Nephron (organoid): ENCODE results near the gene ARHGDIA.

Experiments
- H3K27ac Mint-ChIP-seq, 3 experiments: 2 replicates each; pipeline ENCODE4 v1.8.0; 2020; ENCODE audit warnings: mixed read lengths in 3 of 3, mild to moderate bottlenecking in 2 of 3, moderate library complexity in 1 of 3
- H3K27me3 Mint-ChIP-seq: 2 replicates; pipeline ENCODE4 v1.8.0; 2021; ENCODE audit warnings: low read depth, mild to moderate bottlenecking, moderate library complexity, mixed read lengths
- H3K36me3 Mint-ChIP-seq: 2 replicates; pipeline ENCODE4 v1.8.0; 2020; ENCODE audit warnings: low read depth, mixed read lengths
- H3K4me1 Mint-ChIP-seq: 2 replicates; pipeline ENCODE4 v1.8.0; 2020; ENCODE audit warnings: mixed read lengths
- H3K4me3 Mint-ChIP-seq, 3 experiments: 2 replicates each; pipeline ENCODE4 v1.8.0; 2020; ENCODE audit warnings: mild to moderate bottlenecking in 3 of 3, mixed read lengths in 3 of 3, moderate library complexity in 2 of 3
- H3K9me3 Mint-ChIP-seq: 2 replicates; pipeline ENCODE4 v1.8.0; 2020; ENCODE audit warnings: mixed read lengths
- TF ChIP-seq, protein P1 (sequence below), 3 experiments: fragments of 200-600 bp; sonication (generic); IDR thresholded peaks; one replicate each; pipeline ENCODE4 v1.5.0; 2021; ENCODE audit warnings: antibody characterized with exemption in 3 of 3; ENCODE audit not compliant: unreplicated experiment in 3 of 3

The ARHGDIA gene

DNA sequence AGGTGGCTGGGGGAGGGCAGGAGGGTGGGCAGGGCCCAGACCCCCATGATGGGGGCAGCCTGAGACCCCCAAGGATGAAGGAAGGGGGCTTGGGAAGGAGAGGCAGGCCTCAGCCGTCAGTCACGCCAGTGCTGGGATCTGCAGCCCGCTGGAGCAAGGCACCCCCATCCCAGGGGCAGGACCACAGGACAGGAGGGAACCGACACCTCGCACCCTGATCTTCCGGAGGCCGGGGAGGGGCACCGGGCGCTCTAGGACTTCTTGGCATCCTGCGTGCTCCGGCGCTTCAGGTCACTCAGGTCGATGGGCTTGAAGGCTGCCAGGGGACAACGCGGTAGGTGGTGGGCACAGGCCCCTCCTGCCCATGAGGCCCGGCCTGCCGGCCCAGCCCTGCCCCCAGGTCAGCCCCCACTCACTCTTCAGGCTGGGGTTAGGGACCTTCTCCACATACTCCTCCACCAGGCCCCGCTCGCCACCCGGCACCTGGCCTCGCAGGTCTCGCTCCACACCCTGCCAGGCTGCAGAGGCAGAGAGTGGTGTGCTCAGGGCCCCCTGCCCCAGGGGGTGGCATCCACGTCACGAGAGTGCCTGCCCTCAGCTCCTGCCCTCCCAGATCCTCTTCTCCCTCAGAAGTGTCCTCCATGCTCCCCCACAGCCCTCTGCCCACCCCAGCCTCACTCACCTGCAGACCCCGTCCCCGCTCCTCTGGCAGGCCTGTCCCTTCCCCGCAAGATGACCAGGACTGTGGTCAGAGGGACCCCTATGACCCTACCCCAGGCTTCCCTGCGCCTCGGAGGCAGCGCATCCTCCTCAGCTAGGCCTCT, 47.9 kb downstream of the ARHGDIA start:
- Mint-ChIP-seq H3K9me3 (no peaks in the 10 kb centered on the region), H3K27ac (peak overlapping the region in 1 of 3 experiments; percentile 72), H3K4me1 (peaks cover under 1% of the 10 kb centered on the region), H3K4me3 (no peak overlapping the region), H3K27me3 (peaks cover 3% of the 10 kb centered on the region), H3K36me3 (peaks cover 3% of the 10 kb centered on the region)
- TF ChIP-seq, protein P1, sequence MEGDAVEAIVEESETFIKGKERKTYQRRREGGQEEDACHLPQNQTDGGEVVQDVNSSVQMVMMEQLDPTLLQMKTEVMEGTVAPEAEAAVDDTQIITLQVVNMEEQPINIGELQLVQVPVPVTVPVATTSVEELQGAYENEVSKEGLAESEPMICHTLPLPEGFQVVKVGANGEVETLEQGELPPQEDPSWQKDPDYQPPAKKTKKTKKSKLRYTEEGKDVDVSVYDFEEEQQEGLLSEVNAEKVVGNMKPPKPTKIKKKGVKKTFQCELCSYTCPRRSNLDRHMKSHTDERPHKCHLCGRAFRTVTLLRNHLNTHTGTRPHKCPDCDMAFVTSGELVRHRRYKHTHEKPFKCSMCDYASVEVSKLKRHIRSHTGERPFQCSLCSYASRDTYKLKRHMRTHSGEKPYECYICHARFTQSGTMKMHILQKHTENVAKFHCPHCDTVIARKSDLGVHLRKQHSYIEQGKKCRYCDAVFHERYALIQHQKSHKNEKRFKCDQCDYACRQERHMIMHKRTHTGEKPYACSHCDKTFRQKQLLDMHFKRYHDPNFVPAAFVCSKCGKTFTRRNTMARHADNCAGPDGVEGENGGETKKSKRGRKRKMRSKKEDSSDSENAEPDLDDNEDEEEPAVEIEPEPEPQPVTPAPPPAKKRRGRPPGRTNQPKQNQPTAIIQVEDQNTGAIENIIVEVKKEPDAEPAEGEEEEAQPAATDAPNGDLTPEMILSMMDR (IDR thresholded peaks at IDR 0.05; ENCODE audit: unreplicated experiment in 3 of 3), result no peak

DNA sequence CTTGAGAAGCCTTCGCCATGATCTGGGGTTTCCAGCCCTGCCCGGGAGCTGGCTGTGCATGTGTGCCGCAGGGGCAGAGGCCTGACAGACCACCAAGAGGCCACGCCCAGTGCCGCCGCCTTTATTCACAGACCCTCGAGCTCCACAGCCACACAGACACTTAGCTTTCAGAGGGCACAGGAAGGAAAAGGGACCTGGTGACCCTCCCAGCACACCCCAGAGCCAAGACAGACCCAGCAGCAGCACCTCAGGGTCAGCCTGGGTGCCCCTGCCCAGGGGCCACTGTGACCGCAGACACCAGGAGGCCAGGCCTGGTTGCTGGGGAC, 48.9 kb downstream of the ARHGDIA start:
- no peaks in the 10 kb centered on the region for H3K9me3 Mint-ChIP-seq
- TF ChIP-seq, protein P1 (IDR thresholded peaks at IDR 0.05; ENCODE audit: unreplicated experiment in 3 of 3), result no peak

DNA sequence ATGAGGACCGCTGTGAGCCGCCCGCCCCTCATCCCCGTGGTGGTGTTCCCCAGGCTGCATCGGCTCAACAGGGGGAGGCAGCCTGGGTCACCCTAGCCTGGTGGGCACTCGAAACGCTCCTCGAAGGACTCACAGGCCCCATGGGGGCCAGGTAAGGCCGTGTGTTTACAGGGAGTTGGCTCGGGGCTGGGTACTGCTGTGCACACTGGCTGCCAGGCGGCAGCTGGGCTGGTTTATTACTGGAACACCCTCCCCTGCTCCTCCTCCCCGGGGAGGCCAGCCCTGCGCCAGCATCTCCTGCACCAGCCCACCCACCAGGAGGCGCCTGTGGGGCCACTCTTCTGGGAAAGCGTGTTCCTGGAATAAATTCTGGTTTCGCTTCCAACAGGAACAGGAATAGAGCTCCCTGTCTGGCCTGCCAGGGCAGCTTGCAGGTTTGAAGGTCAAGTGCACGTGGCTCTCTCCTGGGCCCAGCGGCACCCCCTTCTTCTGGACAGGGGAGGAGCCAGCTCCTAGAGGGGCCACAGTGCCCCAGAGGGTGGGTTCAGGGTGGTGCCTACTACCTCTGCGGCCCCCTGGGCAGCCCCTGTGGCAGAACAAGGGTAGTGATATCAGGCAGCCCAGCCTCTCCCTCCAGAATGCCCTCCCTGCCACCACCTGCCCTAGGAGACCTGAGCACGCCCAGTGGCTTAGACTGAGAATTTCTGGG, 49.4 kb downstream of the ARHGDIA start:
- H3K27ac Mint-ChIP-seq, result no peak overlapping the region
- TF ChIP-seq, protein P1 (IDR thresholded peaks at IDR 0.05; ENCODE audit: unreplicated experiment in 3 of 3), result peak in 2 of 3 experiments; percentile 16 to 30
- peaks cover 5% of the 10 kb centered on the region for H3K27me3 Mint-ChIP-seq
- no peaks in the 10 kb centered on the region for H3K9me3 Mint-ChIP-seq
- peaks cover 3% of the 10 kb centered on the region for H3K36me3 Mint-ChIP-seq
- H3K4me3 Mint-ChIP-seq, result no peak overlapping the region
- H3K4me1 Mint-ChIP-seq, result no peaks in the 10 kb centered on the region

More for the DNA sequence above, 48.9 kb downstream of the ARHGDIA start:
- Mint-ChIP-seq H3K4me1 (no peaks in the 10 kb centered on the region), H3K36me3 (peaks cover 3% of the 10 kb centered on the region), H3K27ac (no peak overlapping the region), H3K4me3 (no peak overlapping the region), H3K27me3 (peaks cover 3% of the 10 kb centered on the region)

DNA sequence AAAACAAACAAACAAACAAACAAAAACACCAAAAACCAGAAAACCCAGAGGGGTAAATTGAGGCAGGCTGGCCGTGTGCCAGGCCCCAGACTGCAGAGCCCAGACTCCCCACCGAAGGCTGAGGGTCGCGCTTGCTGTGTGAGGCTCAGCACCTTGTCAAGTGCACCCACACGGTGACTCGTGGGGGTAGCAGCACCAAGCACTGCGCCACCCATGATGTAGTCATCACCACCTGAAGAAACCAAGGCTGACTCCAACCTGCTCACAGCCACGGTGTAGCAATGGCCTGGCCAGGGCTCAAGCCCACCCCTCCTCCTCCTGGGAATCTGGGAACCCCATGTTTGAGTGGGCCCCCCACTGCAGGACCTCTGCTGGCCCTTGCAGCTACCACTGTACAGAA, 50.0 kb downstream of the ARHGDIA start:
- no peaks in the 10 kb centered on the region for H3K9me3 Mint-ChIP-seq
- TF ChIP-seq, protein P1 (IDR thresholded peaks at IDR 0.05; ENCODE audit: unreplicated experiment in 3 of 3), result no peak
- no peak overlapping the region for H3K27ac Mint-ChIP-seq
- H3K36me3 Mint-ChIP-seq, result peaks cover 3% of the 10 kb centered on the region
- no peak overlapping the region for H3K4me3 Mint-ChIP-seq
- peaks cover 9% of the 10 kb centered on the region for H3K27me3 Mint-ChIP-seq
- H3K4me1 Mint-ChIP-seq, result no peaks in the 10 kb centered on the region

DNA sequence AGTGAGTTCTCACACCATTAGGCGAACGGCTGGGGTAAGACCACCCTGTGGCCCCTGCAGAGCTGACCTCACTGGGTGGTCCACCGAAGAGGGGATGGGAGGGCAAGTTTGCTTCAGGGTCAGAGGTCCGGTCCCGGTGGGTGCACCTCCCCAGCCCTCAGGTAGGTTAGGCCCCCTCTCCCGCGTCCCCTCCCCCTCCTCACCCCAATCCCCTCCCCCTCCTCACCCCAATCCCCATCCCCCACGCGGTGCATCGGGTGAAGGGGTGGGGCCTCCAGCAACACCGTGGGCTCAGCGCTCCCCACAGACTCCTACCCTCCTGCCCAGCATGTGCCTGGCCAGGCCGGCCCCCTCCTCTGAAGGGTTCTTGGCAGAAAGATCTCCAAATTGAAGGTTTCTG, 51.4 kb downstream of the ARHGDIA start:
- TF ChIP-seq, protein P1 (IDR thresholded peaks at IDR 0.05; ENCODE audit: unreplicated experiment in 3 of 3), result no peak
- no peak overlapping the region for H3K27ac Mint-ChIP-seq
- peaks cover 3% of the 10 kb centered on the region for H3K36me3 Mint-ChIP-seq
- no peaks in the 10 kb centered on the region for H3K9me3 Mint-ChIP-seq
- no peaks in the 10 kb centered on the region for H3K4me1 Mint-ChIP-seq
- H3K4me3 Mint-ChIP-seq, result no peak overlapping the region
- peaks cover 9% of the 10 kb centered on the region for H3K27me3 Mint-ChIP-seq
